Activated CD4-positive, alpha-beta T cell treated with anti-CD3 and anti-CD28 coated beads, Interleukin-2, Interleukin-6, amounts not matched to agents 100 ng/mL and 50 ng/mL, durations not matched to agents 16 hours and 8 hours (primary cell): ENCODE measurements around the gene MCRIP2.
"Not testable (repeated sequence)": the region's sequence is repeated elsewhere in the genome, so short reads cannot be mapped to it uniquely, and the experiment has no call there.

Source experiments
- DNase-seq: peaks from one replicate; pipeline ENCODE4 v3.0.0-alpha.2; 2020

MCRIP2 gene, protein sequence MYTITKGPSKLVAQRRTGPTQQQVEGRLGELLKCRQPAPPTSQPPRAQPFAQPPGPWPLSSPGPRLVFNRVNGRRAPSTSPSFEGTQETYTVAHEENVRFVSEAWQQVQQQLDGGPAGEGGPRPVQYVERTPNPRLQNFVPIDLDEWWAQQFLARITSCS

DNA sequence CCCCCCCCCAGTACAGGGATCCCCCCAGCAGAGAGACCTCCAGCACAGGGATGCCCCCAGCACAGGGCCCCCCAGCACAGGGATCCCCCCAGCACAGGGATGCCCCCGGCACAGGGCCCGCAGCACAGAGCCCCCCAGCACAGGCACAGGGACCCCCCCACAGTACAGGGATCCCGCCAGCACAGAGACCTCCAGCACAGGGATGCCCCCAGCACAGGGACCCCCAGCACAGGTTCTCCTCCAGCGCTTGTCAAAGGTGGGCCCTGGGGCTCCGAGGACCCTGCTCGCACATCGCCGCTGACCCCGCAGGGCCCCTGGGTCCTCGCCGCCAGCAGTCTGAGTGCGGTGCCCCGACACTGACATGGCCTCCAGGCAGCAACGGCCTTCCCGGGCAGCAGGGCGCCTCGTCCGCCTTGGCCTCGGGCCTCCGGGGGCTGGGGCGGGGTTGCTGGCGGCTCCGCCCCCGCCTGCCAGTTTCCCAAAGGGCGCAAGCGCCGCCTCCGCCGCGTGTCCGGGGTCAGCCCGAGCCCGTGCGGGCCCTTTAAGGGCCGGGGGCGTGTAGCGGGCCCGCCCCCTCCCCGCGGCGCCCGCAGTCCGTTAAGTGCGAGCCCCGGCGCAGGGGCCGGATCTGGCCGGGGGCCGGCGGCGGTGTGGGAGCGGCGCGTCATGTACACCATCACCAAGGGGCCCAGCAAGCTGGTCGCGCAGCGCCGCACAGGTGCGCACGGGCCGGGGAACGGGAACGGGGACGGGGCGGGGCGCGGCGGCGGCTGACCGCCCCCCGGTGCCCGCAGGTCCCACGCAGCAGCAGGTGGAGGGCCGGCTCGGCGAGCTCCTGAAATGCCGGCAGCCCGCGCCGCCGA is at the start of gene MCRIP2:
TSS of gene MCRIP2 (plus strand) at position 503 of the 863 bp plus-strand sequence. CDS start at position 667, 164 bp downstream.
- peak; percentile 89 for DNase-seq

DNA sequence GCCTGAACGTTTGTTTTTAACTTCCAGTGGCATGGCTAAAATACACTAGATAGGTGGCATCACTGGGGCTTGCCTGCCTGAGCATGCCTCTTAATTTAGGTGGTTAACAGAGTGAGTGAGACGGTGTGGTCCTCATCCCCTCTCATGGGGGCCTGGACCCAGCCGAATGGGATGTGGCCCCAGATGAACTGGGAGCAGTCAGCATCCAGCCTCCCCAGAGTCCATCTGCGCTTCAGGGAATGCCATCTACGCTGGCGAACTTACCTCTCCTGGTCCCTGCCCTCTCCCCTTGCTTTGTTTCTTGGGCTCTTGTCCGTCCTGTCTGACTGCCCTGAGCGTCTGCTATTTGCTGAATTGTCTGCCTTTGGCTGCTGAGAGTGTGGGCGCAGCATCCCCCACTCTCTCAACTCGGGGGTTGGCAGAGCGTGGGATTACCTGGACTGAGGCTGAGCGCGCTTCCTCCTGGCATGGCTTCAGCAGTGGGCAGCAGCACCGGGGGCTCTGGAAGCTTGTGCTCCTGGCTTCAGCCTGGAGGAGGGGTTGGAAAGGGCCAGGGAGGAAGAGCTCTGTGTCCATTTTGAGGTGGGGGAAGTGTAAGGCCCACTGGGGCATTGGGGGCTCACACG is 49.6 kb upstream of the MCRIP2 start:
- no peak for DNase-seq

DNA sequence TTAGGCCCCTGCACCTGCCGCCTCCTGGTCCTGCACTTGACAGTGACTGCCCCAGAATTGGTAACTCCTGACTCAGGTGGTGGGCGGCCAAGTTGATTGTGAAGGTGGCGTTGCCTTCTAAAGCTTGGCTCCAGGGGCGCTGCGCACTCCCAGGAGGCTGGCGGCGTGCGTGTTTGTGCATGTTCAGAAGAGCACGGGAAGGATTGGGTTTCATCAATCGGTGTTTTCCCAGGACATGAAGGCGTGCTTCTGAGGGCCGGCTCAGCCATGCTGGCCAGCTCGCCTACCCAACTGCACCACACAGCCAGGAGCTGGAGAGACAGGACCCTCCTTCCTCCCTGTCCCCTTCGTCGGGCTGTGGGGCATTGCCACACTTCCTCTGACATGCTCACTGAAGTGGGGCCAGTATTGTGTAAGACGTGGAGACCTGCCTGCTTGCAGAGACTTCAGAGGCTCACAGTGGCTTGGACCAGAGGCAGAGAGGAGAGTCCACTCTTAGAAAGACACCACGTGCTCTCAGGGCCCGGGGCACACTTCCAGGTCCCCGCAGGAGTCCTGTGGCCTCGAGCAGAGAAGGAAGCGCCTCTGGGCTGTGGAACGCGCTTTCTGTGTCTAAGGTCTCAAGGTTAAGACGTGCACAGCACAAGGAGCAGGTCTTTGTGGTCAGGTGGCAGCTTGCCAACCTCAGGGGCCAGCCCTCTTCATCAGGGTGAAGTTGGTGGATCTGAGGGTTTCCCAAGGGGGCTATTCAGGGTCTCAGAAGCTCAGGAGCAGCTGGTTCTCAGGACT is 48.9 kb upstream of the MCRIP2 start:
- no peak for DNase-seq

DNA sequence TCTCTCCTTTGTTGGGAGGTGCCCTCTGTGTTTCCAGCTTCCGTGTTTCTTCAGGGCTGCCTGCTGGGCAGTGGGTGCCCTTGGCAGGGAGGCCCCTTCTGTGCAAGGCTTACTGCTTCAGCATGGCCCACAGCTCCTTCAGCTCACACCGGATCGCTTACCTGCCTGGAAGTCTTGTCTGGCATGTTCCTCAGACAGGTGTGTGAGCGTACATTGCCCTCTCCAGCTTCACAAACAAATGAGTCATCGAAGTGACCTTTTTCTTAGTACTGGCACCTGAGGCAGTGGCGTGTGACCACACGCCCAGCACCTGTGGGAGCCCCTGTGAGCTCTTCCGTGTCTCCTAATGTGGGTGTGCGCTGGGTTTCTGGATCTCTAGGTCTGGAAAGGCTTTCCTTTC is 48.2 kb upstream of the MCRIP2 start:
- DNase-seq: no peak

DNA sequence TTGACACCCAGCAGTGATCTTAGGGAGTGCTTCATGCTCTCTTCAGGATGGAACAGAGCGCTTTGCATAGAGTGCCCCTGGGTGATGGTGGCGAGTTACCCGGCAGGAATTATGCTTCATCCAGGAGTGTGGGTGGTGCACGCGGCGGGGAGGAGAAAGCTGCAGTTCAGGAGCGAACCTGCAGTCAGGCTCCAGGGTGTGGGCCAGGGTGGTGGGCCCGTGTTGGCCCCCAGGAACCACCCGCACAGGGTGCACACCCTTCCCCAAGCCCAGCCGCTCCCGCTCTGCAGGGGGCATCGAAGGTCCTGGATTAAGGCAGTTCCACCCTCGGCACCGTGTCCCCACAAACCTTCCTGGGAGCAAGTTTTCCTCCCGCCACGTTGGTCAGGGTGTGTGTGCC is 47.8 kb upstream of the MCRIP2 start:
- no peak for DNase-seq

DNA sequence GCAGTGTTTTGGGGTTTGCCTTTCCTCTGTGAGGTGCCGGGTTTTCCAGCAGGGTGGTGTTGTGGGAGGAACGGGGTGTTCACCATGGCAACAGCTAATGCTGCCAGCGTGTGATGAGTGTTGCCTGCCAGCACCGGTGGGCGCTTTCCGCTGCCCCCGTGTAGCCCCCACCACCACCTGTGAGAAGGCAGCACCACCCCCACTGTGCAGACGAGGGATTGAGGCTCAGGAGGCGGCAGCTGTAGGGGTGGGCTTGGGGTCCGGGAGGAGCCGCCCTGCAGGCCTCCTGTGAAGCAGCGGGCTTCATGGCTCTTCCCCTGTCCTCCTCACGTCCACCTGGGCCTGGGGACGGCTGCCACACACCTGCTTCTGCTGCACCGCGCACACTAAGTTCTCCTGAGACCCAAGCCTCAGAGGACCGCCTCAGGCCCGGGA is 46.5 kb upstream of the MCRIP2 start:
- no peak for DNase-seq

DNA sequence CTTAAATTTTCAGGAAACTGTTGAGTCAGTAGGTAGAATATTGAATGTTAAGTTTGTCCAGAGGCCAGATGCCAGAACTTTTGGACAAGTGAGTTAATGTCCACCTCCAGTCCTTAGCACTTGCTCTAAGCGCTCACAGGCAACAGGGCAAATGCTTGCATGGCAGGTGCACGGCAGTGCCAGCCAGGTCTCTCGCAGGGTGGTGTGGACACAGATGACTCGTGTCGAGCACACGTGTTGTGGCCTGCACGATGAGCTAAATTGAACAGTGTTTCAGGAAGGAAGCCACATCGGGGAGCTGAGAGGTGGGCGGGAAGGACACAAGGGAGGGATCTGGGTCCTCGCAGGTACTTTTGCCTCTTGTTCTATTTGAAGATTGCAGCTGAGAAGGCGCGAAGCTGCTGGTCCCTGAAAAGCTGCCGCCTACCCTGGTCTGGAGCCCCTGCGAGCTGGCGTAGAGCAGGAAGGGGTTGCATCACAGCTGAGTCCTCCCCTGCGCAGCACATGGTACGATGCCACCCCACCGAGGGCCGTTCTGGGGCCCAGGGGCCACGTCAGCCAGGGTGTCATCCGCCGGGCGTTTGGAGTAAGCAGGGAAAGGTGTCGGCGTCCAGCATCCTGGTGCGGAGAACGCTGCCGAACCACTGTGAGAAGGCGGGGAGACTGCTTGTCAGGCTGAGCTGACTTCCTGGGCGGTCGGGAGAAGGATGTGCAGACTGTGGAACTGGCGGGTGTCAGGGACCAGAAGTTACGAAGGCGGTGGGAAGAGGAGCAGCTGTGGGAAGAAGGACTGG is 45.5 kb upstream of the MCRIP2 start:
- DNase-seq: no peak

DNA sequence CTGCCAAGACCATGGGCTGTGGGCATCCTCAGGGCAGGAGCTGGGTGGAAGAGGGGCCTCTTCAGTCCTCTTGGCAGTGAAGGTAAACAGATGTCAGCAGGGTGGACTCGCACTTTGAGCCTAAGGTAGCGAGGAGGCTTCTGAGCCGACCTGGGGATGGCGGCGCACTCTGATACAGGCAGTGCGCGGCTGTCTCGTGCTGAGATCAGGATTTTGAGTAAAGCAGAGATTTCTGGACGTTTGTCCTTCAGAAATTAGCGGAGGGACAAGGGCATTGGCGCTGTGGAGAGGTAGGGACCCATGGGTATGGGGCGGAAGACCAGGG is 44.9 kb upstream of the MCRIP2 start:
- DNase-seq: no peak

DNA sequence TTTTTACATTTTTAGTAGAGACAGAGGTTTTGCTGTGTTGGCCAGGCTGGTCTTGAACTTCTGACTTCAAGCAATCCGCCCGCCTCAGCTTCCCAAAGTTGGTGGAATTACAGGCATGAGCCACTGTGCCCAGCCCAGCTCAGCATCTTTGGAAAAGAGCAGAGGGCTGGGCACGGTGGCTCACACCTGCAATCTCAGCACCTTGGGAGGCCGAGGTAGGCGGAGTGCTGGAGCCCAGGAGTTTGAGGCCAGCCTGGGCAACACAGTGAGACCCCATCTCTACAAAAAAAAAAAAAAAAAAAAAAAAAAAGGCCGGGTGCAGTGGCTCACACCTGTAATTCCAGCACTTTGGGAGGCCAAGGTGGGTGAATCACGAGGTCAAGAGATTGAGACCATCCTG is 44.0 kb upstream of the MCRIP2 start:
- DNase-seq: not testable (repeated sequence)

DNA sequence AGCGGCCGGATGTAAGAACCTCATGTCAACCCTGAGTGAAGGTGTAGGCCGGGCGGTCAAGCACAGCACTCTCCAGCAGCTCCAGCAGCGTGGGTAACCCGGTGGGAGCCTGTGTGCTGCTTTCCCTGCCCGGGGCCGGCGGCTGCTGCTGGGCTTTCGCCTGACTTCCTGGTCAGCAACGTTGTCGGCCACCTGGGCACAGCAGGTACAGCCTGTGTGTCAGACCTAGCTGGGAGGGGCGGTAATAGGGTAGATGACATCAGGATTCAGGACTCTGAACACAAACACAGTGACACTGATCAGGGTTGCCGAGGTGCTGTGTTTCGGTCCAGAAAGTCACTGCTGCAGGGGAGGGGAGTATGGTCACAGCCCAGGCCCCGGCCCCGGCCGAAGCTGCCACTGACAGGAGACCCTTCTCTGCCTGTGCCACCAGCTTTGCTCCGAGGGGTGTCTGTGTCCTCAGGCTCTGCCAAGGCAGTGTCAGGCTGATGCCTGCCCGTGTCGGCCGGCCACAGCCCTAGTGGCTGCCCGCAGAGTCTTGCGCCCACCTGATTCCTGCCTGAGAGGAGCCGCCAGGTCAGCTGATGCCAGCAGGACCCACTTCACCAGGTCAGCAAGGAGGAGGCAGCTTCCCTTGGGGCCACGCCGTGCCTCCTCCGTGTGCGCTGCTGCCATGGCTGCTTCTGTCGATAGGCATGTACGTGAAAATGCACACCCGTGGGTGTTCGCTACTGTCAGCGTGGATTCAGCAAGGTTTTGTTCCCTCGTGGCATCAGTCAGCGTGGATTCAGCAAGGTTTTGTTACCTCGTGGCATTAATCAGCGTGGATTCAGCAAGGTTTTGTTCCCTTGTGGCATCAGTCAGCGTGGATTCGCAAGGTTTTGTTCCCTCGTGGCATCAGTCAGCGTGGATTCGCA is 42.5 kb upstream of the MCRIP2 start:
- DNase-seq: no peak

DNA sequence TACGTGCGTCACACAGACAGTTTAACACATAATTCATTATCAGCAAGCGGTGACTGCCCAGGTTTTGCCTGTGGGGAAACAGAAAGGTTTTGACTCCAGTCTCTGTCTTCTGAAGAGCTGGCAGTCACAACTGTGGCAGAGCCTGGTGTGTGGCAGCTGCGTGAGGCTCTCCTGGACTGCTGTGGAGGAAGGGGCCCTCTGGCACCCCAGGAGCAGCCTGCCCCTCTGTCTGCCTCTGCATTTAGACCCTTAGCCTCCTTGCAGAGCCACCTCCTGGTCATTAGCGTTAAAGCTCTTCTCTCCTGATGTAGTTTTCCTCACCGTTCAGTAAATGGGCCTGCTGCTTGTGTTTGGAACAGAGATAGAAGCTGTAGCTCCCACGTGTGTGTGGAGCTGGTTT is 40.8 kb upstream of the MCRIP2 start:
- no peak for DNase-seq

DNA sequence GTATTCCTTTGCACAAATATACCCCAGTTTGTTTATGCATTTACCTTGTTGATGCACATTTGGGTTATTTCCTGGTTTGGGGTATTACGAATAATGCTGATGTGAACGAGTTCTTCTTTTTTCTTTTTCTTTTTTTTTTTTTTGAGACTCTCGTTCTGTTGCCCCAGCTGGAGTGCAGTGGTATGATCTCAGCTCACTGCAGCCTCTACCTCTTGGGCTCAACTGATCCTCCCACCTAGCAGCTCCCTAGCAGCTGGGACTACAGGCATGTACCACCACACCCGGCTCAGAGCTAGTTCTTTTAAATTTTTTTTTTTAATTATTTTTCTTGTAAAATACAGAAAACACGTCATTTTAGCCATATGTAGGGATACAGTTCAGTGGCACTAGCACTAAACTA is 37.7 kb upstream of the MCRIP2 start:
- no peak for DNase-seq

DNA sequence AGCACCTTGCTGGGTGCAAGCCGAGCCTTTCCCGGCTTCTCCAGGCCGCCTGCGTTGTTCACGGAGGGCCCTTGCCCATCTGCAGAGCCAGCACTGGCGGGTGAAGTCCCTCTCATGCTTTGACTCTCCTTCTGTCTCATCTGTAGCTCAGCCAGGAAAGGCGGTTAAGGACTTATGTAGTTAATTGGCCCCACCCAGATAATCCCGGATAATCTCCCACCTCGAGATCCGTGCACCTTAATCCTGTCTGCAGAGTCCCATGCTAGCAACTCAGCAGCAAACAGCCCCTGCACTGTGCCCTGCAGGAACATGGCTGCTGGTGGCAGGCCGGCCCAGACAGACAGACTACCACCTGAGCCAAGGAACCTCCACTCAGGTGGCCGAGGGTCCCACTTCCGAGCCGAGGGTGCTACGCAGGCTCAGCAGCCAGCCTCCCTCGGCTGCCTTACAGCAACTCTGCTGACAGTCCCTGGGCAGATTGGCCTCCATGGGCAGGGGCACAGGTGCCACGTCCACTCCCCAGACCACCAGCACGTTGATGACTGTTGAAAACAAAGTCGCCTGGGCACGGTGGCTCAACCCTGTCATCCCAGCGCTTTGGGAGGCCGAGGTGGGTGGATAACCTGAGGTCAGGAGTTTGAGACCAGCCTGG is 34.8 kb upstream of the MCRIP2 start:
- DNase-seq: no peak

DNA sequence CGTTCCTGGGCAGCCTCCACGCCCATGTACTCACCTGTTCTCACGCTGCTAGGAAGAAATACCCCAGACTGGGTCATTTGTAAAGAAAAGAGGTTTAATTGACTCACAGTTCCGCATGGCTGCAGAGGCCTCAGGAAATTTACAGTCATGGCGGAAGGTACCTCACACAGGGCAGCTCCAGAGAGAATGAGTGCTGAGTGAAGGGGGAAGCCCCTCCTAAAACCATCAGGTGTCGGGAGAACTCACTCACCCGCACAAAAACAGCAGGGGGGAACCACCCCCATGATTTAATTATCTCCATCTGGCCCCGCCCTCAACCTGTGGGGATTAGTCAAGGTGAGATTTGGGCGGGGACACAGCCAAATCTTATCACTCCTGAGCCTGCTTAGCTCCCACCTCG is 33.6 kb upstream of the MCRIP2 start:
- DNase-seq: no peak

DNA sequence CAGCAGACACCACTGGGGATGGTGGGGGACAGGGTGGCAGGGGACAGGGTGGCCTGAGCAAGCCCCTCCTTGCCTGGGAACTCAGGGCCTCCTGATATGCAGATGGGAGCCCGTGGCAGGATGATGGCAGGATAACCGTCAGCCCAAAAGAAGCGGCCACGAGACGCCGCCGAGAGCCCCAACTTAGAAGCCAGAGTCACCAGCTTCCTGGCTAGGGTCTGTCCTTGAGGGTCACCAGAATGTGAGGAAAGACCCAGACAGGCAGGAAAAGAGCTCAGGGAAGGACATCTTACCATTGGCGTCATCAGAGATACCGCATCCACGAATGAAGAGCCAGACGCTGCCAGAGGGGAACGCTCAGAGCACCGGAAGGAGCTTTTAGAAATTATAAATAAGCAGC is 32.3 kb upstream of the MCRIP2 start:
- DNase-seq: no peak

DNA sequence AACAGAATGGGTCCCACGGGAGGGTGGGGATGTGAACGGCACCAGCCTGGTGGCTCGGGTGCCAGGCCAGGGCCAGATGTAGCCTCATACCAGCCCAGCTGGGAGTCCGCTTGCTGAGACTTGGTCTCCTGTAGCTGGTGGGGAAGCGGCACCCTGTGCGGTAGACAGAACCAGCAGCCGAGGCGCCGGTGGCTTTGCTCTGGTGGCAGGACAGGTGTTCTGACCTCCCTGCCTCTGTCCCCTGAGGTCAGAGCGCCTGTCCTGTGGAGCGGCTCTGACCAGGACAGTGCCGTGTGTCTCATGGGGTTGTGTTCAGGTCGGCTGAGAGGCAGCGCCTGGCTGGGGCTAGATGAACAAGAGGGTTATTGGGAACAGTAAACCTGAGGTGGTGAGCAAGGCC is 31.6 kb upstream of the MCRIP2 start:
- DNase-seq: no peak

DNA sequence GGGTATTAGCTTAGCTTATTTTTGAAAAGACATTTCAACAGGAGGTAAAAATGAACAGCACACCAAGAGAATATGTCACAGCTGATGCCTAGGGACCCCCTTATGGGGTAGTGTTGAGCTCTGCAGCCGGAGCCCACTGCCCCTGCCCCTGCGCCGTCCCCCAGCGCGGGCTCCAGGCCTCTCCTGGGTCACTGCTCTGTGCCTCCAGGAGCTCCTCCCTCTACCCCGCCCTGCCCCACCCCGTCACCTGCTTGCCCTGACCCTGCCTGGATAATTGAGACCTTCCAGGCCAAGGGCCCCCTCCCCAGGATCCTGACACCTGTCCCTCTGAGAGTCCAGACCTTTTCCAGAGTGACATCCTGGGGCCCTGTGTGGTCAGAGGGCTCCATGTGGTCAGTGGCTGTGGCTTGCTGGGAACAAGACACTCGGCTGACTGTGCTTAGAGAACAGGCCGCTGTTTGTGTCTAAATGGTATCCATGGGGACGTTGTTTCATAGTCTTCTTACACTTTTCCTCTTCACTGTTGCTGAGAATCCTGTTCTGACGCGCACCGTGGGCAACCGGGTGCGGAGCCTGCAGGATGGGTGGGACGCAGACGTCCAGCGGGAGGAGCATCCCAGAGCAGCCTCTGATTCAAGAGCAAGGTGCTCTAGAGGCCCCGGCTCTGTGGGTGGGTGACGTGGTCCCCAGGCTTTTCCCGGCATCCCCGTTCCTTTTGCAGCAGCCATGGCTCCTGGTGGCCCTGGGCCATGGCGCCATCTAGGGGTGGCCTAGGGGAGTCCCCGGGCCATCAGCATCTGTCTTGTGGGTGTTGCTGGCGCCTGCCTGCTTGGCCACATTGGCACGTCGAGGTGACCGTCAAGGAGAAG is 30.9 kb upstream of the MCRIP2 start:
- DNase-seq: peak; percentile 53

DNA sequence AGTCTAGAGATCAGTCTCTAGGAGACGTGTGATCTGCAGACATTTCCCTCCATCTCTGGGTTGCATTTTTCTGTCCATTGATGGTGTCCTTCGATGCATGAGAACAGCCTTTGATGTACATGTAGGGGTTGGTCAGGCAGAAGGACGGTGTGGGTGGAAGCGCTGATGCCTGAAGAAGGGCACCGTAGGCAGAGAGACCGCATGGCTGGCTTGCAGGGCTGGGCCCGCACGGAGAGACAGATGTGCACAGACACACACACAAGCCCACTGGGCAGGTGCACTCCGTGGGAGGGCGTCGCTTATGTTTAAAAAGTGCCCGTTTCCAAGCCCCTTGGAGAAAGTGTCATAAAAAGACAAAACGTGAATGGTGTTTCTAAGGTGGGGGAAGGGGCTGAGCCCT is 26.5 kb upstream of the MCRIP2 start:
- no peak for DNase-seq

DNA sequence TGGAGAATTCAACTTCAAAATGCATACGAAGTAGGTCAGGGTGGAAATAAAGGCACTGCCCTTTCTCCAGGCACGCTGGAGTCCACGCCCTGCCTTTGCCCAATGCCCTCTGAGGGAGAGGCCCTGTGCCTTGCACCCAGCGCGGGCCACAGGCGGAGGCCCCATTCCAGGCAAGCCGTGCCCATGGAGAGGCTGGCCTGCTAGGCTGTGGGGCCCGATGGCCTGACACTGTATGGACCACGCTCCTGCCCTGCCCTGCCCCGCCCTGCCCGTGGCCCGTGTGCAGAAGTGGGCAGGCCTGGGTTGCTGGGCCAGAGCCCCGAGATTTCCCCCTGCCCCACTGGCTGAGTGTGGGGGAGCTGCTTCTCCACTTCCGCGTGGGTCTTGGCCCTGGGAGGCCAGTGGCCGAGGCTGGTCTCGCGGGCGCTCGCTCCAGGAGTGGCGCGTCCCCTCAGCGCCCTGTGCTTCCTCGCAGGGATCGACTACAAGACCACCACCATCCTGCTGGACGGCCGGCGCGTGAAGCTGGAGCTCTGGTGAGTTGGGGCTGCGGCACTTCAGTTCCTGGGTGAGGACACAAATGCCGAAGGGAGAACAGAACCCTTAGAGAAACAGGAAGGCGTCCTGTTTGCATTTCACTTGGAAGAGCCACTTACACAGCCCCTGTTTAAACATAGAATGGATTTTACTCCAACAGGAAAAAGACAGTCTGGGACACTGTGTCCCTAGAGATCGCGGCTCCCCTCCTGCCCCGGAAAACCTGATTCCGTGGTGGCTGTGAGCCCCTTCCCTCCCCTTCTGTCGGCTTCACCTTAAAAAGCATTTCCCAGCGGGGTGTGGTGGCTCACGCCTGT is 24.7 kb upstream of the MCRIP2 start:
- DNase-seq: no peak
